Ovary (tissue), 3 donors: ENCODE data around the gene MAPKAP1.

Source experiments
- EP300 ChIP-seq: sonication (generic); formaldehyde crosslinking; IDR thresholded peaks from one replicate; pipeline ENCODE4 v1.6.1; 2017; ENCODE audit warnings: antibody characterized with exemption
- POLR2A ChIP-seq: fragments of 450-650 bp; IDR thresholded peaks from one replicate; pipeline ENCODE4 v1.6.1; 2017; ENCODE audit warnings: antibody characterized with exemption, mild to moderate bottlenecking, moderate library complexity
- TF ChIP-seq, protein P1 (sequence below), 3 donors: fragments of 450-650 bp in 2 of 3; fragments of 200-600 bp in 1 of 3; IDR thresholded peaks; one replicate each; pipeline versions ENCODE4 v1.5.1 to v1.8.0; 2016 to 2022; ENCODE audit warnings: antibody characterized with exemption in 3 of 3, mild to moderate bottlenecking in 1 of 3
- donor health status: DM: no; HTN: no; CAD: no.

DNA sequence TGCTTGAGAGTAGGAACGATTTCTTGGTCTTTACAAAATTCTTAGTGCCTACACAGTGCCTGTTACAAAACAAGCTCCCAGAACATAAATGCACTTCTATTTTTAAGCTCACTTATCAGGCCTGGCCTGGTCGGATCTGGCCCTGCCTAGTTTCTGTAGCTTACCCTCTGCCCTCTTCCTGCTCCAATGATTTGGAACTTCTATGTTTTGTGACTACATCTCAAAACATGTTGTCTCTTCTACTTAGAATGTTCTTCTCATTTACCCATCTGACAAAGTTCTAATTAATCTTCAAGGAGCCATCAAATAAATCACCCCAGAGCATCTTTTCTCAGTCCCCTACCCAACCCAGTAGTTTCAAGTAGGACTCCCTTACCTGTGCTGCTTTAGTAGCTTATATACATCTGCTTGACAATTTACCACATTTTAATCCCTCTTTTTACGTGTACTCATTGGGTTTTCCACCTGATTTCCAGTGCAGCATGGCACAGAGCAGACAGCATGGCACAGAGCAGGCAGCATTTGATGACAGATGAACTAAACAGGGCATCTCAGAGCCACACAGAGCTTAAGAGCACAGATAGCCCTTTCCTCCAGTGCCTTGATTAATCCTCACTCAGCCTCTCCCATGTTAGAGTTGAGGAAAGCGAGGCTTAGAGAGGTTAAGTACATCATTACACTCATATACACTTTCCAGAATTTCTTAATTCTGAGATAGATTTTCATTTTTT, 171.9 kb downstream of the MAPKAP1 start:
- TF ChIP-seq, protein P1, sequence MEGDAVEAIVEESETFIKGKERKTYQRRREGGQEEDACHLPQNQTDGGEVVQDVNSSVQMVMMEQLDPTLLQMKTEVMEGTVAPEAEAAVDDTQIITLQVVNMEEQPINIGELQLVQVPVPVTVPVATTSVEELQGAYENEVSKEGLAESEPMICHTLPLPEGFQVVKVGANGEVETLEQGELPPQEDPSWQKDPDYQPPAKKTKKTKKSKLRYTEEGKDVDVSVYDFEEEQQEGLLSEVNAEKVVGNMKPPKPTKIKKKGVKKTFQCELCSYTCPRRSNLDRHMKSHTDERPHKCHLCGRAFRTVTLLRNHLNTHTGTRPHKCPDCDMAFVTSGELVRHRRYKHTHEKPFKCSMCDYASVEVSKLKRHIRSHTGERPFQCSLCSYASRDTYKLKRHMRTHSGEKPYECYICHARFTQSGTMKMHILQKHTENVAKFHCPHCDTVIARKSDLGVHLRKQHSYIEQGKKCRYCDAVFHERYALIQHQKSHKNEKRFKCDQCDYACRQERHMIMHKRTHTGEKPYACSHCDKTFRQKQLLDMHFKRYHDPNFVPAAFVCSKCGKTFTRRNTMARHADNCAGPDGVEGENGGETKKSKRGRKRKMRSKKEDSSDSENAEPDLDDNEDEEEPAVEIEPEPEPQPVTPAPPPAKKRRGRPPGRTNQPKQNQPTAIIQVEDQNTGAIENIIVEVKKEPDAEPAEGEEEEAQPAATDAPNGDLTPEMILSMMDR (IDR thresholded peaks at IDR 0.05), result no peak
- TF ChIP-seq POLR2A (no peak), EP300 (no peak)
